Measurements from ENCODE around the gene CCDC9.
"Not testable (repeated sequence)": the region's sequence is repeated elsewhere in the genome, so short reads cannot be mapped to it uniquely, and the experiment has no call there.

Gene CCDC9

GRCh38 chr19:47261946-47262793 lies 5.8 kb downstream of the CCDC9 start:
- DNase-seq, ATAC-seq: not testable (repeated sequence)

DNA sequence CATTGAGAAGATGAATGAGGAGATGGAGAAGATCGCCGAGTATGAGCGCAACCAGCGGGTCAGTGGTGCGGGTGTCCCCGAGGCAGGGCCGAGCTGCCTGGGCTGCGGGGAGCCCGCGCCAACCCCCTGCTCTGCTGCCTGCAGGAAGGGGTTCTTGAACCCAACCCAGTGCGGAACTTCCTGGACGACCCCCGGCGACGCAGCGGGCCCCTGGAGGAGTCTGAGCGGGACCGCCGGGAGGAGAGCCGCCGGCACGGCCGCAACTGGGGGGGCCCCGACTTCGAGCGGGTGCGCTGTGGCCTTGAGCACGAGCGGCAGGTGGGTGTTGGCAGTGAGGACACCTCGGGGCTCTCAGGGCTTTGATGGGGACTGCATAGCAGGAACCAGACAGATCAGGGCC lies 8.3 kb downstream of the CCDC9 start:
- DNase-seq (no peak), ATAC-seq (no peak)

GRCh38 chr19:47266401-47266941 lies 10.1 kb downstream of the CCDC9 start:
- DNase-seq: no peak
- ATAC-seq: no peak

- ATAC-seq (no peak), DNase-seq (no peak)
These were observed 11.0 kb downstream of the CCDC9 start for GRCh38 chr19:47267350-47267759.

GRCh38 chr19:47268028-47268427 lies 11.7 kb downstream of the CCDC9 start:
- DNase-seq (no peak), ATAC-seq (no peak)

GRCh38 chr19:47269596-47269995 lies 13.3 kb downstream of the CCDC9 start:
- no peak for DNase-seq
- no peak for ATAC-seq

- DNase-seq (no peak), ATAC-seq (no peak)
These were observed 14.1 kb downstream of the CCDC9 start for GRCh38 chr19:47270408-47270807.

DNA sequence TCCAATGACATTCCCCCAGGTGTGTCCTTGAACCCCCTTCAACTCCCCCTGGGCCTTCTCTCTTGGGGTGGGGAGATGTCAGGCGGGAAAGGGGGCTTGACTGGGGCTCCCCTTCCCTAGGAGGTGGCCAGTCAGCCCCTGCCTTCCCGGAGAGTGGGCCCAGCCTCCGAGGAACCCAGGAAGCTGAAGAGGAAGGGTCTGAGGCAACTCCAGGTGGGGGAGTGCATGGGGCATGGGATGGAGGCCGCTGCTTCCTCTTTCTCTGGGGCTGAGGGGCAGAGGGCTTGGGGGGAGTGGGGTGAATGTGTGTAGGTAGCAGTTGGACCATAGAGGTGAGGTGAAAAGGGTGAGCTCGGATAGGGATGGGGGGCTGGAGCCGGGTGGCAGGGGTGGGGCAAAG lies 15.6 kb downstream of the CCDC9 start:
- DNase-seq (no peak), ATAC-seq (no peak)

DNA sequence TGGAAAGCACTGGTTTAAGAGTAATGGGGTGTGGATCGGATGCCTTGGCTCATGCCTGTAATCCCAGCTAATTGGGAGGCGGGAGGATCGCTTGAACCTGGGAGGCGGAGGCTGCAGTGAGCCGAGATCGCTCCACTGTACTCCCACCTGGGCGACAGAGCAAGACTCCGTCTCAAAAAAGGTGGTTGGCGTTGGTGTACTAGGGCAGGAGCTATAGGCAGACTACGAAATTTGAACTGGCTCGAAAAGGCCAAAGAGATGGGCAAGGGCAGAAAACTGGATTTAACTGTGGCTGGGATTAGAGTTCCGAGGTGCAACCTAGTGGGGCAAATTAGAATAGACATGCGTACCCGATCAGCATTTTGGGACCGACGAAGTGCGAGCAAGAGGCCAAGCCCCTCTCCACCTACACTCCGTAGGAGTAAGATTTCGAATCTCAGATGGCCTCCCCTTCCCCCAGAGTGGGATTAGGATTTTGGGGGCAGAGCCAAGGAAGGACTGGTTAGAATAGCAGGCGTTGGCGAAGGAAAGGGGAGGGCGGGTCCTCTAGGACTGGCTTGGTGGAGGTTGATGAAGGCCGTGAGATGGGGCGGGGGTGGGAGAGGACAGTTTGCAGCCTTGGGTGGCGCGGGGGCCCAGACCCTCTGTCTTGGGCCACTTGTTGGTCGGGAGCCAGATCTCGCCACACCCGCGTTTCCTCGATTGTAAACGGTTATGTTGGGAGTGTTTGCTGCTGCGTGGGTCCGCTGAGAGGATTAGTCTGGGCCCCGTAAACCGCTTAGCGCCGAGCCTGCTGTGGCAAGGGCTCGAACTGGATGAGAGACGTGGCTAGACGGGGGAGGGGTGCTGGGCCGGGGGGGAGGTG lies 16.4 kb downstream of the CCDC9 start:
- peak; percentile 61 for DNase-seq
- no peak for ATAC-seq

DNA sequence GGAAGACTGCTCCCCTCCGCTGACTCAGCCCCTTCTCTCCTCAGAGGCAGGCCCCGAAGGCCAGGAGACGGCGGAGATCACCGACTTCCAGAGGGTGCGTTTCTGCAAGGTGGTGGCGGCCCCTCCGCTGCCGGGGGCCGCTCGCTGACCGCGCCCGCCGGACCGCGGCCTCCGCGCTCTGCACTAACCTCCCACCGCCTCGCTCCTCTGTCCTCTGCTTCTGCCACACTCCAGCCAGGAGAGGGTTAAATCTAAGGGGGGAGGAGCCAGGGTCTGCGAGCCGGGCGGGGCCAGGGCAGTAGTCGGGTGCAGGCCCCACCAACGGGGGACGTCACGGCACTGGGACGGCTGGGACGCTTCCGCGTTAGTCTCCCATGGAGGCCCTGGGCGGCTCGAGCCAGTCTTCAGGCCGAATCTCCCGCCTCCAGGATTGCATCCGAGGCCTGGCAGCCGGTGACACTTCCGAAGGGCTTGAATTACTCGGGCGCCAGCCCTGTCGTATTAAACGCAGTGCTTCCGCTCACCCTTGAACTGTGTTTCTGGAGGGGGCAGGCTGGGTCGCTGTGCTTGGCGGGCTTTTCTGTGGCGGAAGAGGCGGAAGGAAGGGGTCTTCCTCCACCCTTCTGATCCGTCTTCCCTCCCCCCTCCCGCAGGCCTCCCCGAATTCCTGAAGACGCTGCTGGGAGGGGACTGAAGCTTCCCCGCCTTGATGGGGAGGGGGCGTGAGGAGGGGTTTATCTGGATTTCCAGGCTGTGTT lies 17.2 kb downstream of the CCDC9 start:
- peak; percentile 75 for ATAC-seq
- DNase-seq: peak; percentile 92

- DNase-seq: peak; percentile 100
- ATAC-seq: peak; percentile 76
These were observed 18.0 kb downstream of the CCDC9 start, which contains the start of gene INAFM1 for GRCh38 chr19:47274071-47274890. Gene INAFM1, plus strand, starts transcription at chr19:47274885. Its CDS starts 35 bp downstream, at chr19:47274920.

DNA sequence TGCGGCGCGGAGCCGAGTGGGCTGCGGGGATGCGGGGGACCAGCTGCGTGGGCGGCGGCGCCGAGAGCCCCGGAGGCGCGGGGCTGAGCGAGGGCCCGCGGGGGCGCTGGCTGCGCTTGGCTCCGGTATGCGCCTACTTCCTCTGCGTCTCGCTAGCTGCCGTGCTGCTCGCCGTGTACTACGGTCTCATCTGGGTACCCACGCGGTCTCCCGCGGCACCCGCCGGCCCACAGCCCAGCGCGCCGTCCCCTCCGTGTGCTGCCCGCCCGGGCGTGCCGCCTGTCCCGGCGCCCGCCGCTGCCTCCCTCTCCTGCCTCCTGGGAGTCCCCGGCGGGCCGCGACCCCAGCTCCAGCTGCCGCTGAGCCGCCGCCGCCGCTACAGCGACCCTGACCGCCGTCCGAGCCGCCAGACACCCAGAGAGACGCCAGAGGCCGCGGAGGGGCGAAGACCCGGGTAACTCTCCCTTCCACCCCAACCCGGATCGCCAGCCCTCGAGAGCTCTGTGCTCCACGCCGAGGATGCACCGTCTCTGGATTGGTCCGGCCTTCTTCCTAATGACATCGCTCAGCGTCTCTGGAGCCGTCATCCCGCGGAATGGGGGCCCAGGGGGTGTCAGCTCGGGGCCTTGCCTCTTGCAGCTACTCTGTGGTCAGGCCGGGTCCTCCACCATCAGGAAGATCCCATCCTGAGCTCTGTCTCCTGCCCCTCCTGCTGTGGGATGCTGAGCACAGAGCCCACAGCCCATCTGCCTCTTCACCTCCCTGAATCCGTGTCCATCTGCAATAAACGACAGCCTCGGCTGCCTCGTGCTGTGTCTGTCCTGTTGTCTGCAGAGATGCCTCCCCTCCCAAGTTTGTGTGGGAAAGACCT lies 18.8 kb downstream of the CCDC9 start:
- ATAC-seq (peak; percentile 7), DNase-seq (no peak)

GRCh38 chr19:47275791-47276461 lies 19.6 kb downstream of the CCDC9 start:
- ATAC-seq (no peak), DNase-seq (no peak)

- DNase-seq, ATAC-seq: not testable (repeated sequence)
These were observed 20.2 kb downstream of the CCDC9 start for GRCh38 chr19:47276513-47276912.

- ATAC-seq (peak; percentile 47), DNase-seq (peak; percentile 76)
These were observed 24.0 kb downstream of the CCDC9 start for GRCh38 chr19:47280183-47280797.

GRCh38 chr19:47283405-47284059 lies 27.2 kb downstream of the CCDC9 start:
- DNase-seq: no peak
- no peak for ATAC-seq

DNA sequence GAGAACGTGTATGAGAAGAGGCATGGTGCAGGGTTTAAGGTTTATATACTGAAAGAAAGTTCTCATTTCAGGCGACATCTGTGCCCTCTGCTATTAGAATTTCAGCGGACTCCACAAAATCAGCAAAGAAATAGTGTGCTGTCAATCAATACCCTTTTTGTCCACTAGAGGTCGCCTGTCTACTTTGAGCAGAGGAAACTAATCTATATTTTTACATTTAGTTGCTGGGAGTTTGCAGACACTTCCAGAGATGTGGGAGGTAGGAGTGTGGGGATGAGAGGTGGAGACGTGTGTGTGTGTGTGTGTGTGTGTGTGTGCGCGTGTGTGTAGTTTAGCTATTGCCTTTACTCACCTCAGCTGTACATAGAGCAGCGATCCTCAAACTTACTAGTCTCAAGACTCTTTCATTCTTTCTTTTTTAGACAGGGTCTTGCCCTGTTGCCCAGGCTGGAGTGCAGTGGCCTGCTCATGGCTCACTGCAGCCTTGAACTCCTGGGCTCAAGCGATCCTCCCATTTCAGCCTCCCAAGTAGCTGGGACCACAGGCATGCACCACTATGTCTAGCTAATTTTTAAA lies 28.1 kb downstream of the CCDC9 start:
- ATAC-seq: no peak
- DNase-seq: peak; percentile 51

DNA sequence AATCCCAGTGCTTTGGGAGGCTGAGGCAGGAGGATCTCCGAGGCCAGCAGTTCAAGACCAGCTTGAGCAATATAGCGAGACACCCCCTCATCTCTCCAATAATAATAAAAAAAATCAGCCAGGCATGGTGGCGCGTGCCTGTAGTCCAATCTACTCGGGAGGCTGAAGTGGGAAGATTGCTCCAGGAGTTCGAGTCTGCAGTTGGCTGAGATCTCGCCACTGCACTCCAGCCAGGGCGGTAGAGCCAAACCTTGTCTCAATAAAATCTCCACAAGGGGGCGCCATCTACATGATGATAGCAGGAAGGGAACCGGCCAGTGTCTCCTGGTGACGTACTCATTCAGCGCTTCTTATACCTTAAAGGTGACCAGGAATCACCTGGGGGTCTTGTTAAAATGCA lies 39.7 kb downstream of the CCDC9 start:
- DNase-seq (peak; percentile 84), ATAC-seq (peak; percentile 89)

Data from stimulated activated naive CD8-positive, alpha-beta T cell treated with anti-CD3 and anti-CD28 coated beads, Interleukin-15, Interleukin-2, amounts not matched to agents 100 U/mL and 50 U/mL, for 24 hours (primary cell).